Fibroblast of the aortic adventitia (primary cell): ENCODE results near the gene TRAFD1. TPM values are rescaled to one million over a fixed set of nuclear protein-coding genes. Genes with fewer than 3 reads are reported as not detected.

ENCODE experiments used
- DNase-seq: peaks from one replicate; pipeline ENCODE4 v3.0.0-alpha.2; 2010; ENCODE audit warnings: low read depth
- H3K4me3 ChIP-seq: 2 replicates; pipeline ENCODE4 v1.5.1; 2011; ENCODE audit warnings: low read depth, mild to moderate bottlenecking, control low read depth, low read length, moderate library complexity
- total RNA-seq: library from RNA; depleted of rRNA; stranded (reverse); fragments of >200 nt; gene quantifications from 2 replicates; pipeline ENCODE4 v1.2.3, GENCODE V29; 2012; ENCODE audit warnings: low replicate concordance
- TF ChIP-seq, protein P1 (sequence below): IDR thresholded peaks from 2 replicates; pipeline ENCODE4 v1.5.1; 2011; ENCODE audit warnings: mild to moderate bottlenecking, low read length, control low read depth, inconsistent platforms; ENCODE audit not compliant: insufficient read depth

The TRAFD1 gene
- total RNA-seq, 1 donor = 36.5 TPM

DNA sequence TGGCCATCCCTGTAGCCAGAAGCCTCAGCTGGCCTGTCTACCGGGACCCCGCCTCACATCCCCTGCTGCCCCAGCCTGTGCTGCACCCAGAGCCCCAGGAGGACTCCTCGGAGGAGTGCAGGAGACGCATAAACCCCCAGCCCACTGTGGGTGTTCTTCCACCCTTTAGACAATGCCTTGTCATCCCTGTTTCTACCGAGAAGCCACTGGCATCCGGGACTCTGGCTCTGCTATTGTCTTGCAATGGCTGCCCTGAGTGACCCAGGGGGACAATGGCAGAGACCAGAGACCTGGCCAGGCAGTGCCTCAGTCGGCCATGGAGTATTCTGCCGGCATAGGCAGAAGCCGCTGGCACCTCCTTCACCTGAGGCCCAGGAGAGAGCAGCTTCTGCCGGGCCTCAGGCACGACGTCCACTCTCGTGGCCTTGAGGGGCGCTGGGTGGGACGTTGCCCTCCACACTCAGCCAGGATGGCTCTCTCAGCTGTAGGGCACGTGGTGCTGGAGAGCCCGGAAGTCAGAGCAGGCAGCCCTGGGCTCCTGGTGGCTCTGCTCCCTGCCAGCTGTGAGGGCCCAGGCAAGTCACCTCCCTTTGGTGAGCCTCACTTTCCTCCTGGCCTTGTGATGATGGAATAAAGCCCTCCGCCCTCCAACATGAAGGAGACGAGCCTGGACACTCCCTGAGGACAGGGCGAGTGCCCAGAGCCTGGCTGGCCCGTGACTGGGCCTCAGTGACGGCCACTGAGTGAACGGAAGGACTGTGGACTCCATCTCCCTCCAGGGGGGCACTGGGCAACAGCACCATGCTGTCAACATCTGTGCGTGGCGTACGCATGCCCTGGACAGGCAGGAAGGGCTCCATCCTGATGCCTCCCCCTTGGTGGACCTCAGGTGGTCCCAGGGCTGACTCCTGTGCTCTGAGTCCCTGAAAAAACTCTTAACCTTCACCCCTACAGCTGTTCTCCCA lies 41.0 kb downstream of the TRAFD1 start:
- TF ChIP-seq, protein P1, sequence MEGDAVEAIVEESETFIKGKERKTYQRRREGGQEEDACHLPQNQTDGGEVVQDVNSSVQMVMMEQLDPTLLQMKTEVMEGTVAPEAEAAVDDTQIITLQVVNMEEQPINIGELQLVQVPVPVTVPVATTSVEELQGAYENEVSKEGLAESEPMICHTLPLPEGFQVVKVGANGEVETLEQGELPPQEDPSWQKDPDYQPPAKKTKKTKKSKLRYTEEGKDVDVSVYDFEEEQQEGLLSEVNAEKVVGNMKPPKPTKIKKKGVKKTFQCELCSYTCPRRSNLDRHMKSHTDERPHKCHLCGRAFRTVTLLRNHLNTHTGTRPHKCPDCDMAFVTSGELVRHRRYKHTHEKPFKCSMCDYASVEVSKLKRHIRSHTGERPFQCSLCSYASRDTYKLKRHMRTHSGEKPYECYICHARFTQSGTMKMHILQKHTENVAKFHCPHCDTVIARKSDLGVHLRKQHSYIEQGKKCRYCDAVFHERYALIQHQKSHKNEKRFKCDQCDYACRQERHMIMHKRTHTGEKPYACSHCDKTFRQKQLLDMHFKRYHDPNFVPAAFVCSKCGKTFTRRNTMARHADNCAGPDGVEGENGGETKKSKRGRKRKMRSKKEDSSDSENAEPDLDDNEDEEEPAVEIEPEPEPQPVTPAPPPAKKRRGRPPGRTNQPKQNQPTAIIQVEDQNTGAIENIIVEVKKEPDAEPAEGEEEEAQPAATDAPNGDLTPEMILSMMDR = no peak
- no peak for DNase-seq
- no peak overlapping the region for H3K4me3 ChIP-seq

- no peak for DNase-seq
- H3K4me3 ChIP-seq = no peak overlapping the region
- TF ChIP-seq, protein P1 = no peak
Observed at GRCh38 chr12:112167031-112167461, 41.7 kb downstream of the TRAFD1 start.

- DNase-seq = no peak
- TF ChIP-seq, protein P1 = no peak
- H3K4me3 ChIP-seq = no peak overlapping the region
Observed at GRCh38 chr12:112167718-112168525, 42.6 kb downstream of the TRAFD1 start.

- no peak for DNase-seq
- TF ChIP-seq, protein P1 = no peak
Observed at GRCh38 chr12:112168561-112168971, 43.2 kb downstream of the TRAFD1 start.

DNA sequence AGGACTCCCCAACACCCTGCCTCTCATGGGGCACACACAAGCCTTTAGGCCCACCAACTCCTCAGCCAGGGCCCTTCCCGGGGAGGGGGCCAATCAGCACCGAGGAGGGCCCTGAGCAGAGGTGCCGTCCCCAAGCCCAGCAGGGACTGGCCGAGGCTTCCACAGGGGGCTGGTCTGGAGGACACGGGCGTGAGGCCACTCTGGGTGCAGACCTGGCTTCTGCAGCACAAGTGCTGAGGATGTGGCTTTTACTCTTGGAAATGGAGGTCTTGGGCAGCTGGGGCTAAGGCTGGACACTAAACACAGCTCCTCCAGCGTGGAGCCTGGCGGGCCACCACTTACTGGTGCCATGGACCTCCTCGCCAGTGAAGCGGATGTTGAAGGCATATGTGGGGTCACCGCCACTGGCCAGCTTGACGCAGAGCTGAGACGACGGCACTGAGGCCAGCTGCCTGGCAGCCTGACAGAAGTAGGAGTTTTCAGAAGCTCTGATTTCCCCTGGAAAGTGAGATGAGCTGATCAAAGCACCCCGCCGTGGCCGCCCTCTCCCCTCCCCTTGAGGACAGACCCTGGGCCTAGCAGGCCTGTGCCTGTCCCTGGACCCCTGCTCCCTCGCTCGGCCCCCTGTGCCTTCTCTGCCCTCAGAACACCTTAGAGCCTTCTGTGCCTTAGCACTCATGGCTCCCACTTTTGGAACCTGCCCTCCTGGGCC lies 44.0 kb downstream of the TRAFD1 start:
- TF ChIP-seq, protein P1 = no peak
- DNase-seq = no peak
- no peak overlapping the region for H3K4me3 ChIP-seq

More at GRCh38 chr12:112168561-112168971, 43.2 kb downstream of the TRAFD1 start:
- no peak overlapping the region for H3K4me3 ChIP-seq

- no peak for DNase-seq
- TF ChIP-seq, protein P1 = no peak
- H3K4me3 ChIP-seq = no peak overlapping the region
Observed at GRCh38 chr12:112169966-112170365, 44.6 kb downstream of the TRAFD1 start.
